Keratinocyte (primary cell): ENCODE measurements around the gene INCA1. TPM values are rescaled to one million over a fixed set of nuclear protein-coding genes. Genes with fewer than 3 reads are reported as not detected.

Source experiments
- DNase-seq: peaks from one replicate; pipeline ENCODE4 v3.0.0-alpha.2; 2011; ENCODE audit warnings: low read depth, missing footprints, low spot score
- FAIRE-seq: peaks from 2 replicates; lab custom pipeline; 2011; peaks lifted over from hg19 to GRCh38; lab: Jason Lieb, UNC
- H2AFZ ChIP-seq: 2 replicates; pipeline ENCODE4 v1.6.0; 2012; ENCODE audit warnings: low read length, control low read depth, inconsistent platforms; ENCODE audit not compliant: control insufficient read depth
- H3K27ac ChIP-seq: 2 replicates; pipeline ENCODE4 v1.5.1; 2011; ENCODE audit warnings: low read length; ENCODE audit not compliant: control insufficient read depth, insufficient read depth
- H3K27me3 ChIP-seq: 3 replicates; pipeline ENCODE4 v1.6.0; 2011; ENCODE audit warnings: low read length; ENCODE audit not compliant: control insufficient read depth, insufficient read depth; ENCODE audit errors: extremely low read depth
- H3K36me3 ChIP-seq, 2 experiments: 2 replicates in 1 of 2; 3 replicates in 1 of 2; pipeline ENCODE4 v1.5.1; 2011; ENCODE audit warnings: low read length in 2 of 2, mild to moderate bottlenecking in 1 of 2; ENCODE audit not compliant: control insufficient read depth in 2 of 2, insufficient read depth in 2 of 2; ENCODE audit errors: extremely low read depth in 1 of 2
- H3K4me1 ChIP-seq: 3 replicates; pipeline ENCODE4 v1.5.1; 2011; ENCODE audit warnings: low read length; ENCODE audit not compliant: control insufficient read depth, insufficient read depth; ENCODE audit errors: extremely low read depth
- H3K4me2 ChIP-seq: 3 replicates; pipeline ENCODE4 v1.6.0; 2011; ENCODE audit warnings: low read depth, low read length; ENCODE audit not compliant: control insufficient read depth, insufficient read depth; ENCODE audit errors: extremely low read depth
- H3K4me3 ChIP-seq, 3 experiments: fragments of 200-600 bp in 1 of 3; sonication (generic) in 1 of 3; 2 replicates in 2 of 3; 3 replicates in 1 of 3; pipeline ENCODE4 v1.5.1; 2011 to 2016; ENCODE audit warnings: low read length in 3 of 3, mild to moderate bottlenecking in 3 of 3, control low read depth in 2 of 3, inconsistent platforms in 1 of 3, low read depth in 1 of 3, mixed read lengths in 1 of 3, mixed run types in 1 of 3, moderate library complexity in 1 of 3; ENCODE audit not compliant: control insufficient read depth in 2 of 3, insufficient read depth in 2 of 3; ENCODE audit errors: extremely low read depth in 1 of 3
- H3K79me2 ChIP-seq: 2 replicates; pipeline ENCODE4 v1.6.0; 2012; ENCODE audit warnings: low read length; ENCODE audit not compliant: control insufficient read depth, insufficient read depth
- H3K9ac ChIP-seq: 3 replicates; pipeline ENCODE4 v1.6.0; 2011; ENCODE audit warnings: low read length; ENCODE audit not compliant: control insufficient read depth, insufficient read depth; ENCODE audit errors: extremely low read depth
- H3K9me1 ChIP-seq: 3 replicates; pipeline ENCODE4 v1.6.0; 2011; ENCODE audit warnings: low read length; ENCODE audit not compliant: control insufficient read depth, insufficient read depth; ENCODE audit errors: extremely low read depth
- H3K9me3 ChIP-seq: 2 replicates; pipeline ENCODE4 v1.5.1; 2012; ENCODE audit warnings: low read depth, low read length; ENCODE audit not compliant: control insufficient read depth
- H4K20me1 ChIP-seq: 3 replicates; pipeline ENCODE4 v1.6.0; 2011; ENCODE audit warnings: low read length; ENCODE audit not compliant: control insufficient read depth, insufficient read depth; ENCODE audit errors: extremely low read depth
- EZH2 ChIP-seq: IDR thresholded peaks from one replicate; pipeline ENCODE4 v1.6.1; 2012; ENCODE audit warnings: inconsistent platforms, mild to moderate bottlenecking, low read length, moderate library complexity
- dilution Hi-C: fragments of 300-500 bp; cut with MboI; formaldehyde crosslinking; loops from one replicate; pipeline ENCODE4 v1.7.0; 2020; ENCODE audit warnings: low sequenced_read_pairs; ENCODE audit not compliant: extremely low pct_ligation_motif_present
- polyA plus RNA-seq, 5 experiments: library from polyadenylated mRNA; depleted of rRNA in 3 of 5; stranded (reverse) in 3 of 5; stranded (forward) in 1 of 5; unstranded in 1 of 5; fragments of >200 nt; gene quantifications; 1 replicate in 1 of 5; 2 replicates in 3 of 5; 3 replicates in 1 of 5; pipeline versions ENCODE4 v1.2.1 to v1.2.3, GENCODE V29; 2011 to 2012; ENCODE audit warnings: missing spikeins in 2 of 5, low read depth in 1 of 5, low replicate concordance in 1 of 5
- TF ChIP-seq, protein P1 (sequence below), 3 experiments: IDR thresholded peaks in 1 of 3; conservative IDR thresholded peaks in 1 of 3; optimal IDR thresholded peaks in 1 of 3; 2 replicates in 2 of 3; 3 replicates in 1 of 3; pipeline versions ENCODE3 to v1.5.1; 2011; ENCODE audit warnings: low read length in 3 of 3, mild to moderate bottlenecking in 3 of 3, moderate library complexity in 2 of 3, control low read depth in 1 of 3, inconsistent platforms in 1 of 3; ENCODE audit not compliant: insufficient read depth in 2 of 3; ENCODE audit errors: extremely low read depth in 1 of 3

INCA1 gene
- polyA plus RNA-seq, 1 donor (not counting 4 experiments of a cell fraction or from before 2014, with no cell fraction given) = 0.21 TPM

DNA sequence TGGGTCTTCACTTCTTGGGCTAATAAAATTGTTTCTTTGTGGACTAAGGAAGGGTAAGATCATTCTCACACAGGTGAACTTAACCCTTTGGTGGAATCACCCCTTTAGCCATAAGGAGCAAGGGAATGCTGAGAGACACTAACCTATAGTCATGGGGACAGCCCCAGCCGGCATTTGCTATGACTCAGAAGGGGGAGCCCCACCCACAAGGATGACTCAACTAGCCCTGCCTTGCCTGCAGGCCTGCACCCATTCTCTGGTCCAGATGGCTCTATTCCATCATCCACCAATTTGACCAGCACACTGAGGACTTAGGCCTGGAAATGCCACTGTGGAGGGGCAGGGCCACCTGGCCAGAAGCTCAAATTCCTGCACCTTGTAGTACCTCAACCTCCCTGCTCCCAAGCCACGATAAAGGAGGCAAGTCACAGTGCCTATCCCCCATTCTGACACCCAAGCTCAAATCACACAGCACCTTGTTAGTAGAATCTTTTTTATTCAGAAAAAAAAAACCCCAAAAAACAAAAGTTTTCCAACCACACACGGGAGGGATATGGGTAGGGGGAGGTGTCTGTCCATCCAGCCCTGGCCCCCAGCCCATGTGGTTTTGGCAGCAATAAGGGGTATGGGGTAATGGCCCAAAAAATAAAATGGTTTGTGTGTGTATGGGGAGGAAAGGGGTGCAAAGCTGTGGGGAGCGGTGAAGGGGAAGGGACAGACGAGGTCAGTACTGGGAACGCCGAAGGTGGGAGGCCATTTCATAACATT, 52.0 kb downstream of the INCA1 start:
- peaks cover 42% of the 10 kb centered on the region for H3K4me1 ChIP-seq
- no peaks in the 10 kb centered on the region for H3K9me3 ChIP-seq
- peak; percentile 90 for FAIRE-seq
- peaks cover 27 to 34% of the 10 kb centered on the region in 2 experiments for H3K36me3 ChIP-seq
- no peaks in the 10 kb centered on the region for H3K27me3 ChIP-seq
- peaks cover 15% of the 10 kb centered on the region for H4K20me1 ChIP-seq
- DNase-seq = peak; percentile 88
- H3K9me1 ChIP-seq = no peaks in the 10 kb centered on the region
- dilution Hi-C loops = loop anchor here (10.0 kb wide), 1 partner anchor 59 kb away; no protein-coding TSS in a partner anchor
- TF ChIP-seq, protein P1, sequence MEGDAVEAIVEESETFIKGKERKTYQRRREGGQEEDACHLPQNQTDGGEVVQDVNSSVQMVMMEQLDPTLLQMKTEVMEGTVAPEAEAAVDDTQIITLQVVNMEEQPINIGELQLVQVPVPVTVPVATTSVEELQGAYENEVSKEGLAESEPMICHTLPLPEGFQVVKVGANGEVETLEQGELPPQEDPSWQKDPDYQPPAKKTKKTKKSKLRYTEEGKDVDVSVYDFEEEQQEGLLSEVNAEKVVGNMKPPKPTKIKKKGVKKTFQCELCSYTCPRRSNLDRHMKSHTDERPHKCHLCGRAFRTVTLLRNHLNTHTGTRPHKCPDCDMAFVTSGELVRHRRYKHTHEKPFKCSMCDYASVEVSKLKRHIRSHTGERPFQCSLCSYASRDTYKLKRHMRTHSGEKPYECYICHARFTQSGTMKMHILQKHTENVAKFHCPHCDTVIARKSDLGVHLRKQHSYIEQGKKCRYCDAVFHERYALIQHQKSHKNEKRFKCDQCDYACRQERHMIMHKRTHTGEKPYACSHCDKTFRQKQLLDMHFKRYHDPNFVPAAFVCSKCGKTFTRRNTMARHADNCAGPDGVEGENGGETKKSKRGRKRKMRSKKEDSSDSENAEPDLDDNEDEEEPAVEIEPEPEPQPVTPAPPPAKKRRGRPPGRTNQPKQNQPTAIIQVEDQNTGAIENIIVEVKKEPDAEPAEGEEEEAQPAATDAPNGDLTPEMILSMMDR (optimal IDR thresholded peaks at IDR 0.05 in 1 of 3, IDR thresholded peaks at IDR 0.05 in 1 of 3, conservative IDR thresholded peaks at IDR 0.05 in 1 of 3; ENCODE audit: extremely low read depth in 1 of 3, insufficient read depth in 2 of 3, low read length in 3 of 3) = no peak
- TF ChIP-seq EZH2 = no peak
- H3K4me2 ChIP-seq = peak overlapping the region; percentile 100
- no peak overlapping the region for H2AFZ ChIP-seq
- peak overlapping the region; percentile 94 for H3K9ac ChIP-seq
- peak overlapping the region; percentile 91 for H3K27ac ChIP-seq
- peaks cover 61% of the 10 kb centered on the region for H3K79me2 ChIP-seq
- peak overlapping the region; percentile 43 to 99 (median 97) for H3K4me3 ChIP-seq

DNA sequence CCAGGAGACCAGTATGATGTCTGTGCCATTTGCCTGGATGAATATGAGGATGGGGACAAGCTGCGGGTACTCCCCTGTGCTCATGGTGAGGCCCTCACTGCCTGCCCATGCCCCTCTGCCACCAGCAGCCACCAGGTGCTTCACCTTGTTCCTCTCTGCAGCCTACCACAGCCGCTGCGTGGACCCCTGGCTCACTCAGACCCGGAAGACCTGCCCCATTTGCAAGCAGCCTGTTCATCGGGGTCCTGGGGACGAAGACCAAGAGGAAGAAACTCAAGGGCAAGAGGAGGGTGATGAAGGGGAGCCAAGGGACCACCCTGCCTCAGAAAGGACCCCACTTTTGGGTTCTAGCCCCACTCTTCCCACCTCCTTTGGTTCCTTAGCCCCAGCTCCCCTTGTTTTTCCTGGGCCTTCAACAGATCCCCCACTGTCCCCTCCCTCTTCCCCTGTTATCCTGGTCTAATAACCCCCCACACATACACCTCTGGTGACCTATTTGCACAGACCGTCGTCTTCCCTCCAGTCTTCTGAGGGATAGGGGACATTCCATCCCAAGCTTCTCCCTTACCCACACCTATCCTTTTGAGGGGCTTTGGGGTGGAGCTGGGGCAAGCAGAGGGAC, 52.7 kb downstream of the INCA1 start:
- Histone ChIP-seq H3K4me1 (peaks cover 39% of the 10 kb centered on the region), H3K9ac (peak overlapping the region; percentile 94)

More for the DNA sequence above, 52.7 kb downstream of the INCA1 start:
- Histone ChIP-seq H3K36me3 (peaks cover 27 to 34% of the 10 kb centered on the region in 2 experiments), H3K4me2 (peak overlapping the region; percentile 100), H3K27me3 (no peaks in the 10 kb centered on the region), H3K4me3 (peak overlapping the region in 2 of 3 experiments; percentile 25 to 97), H2AFZ (no peak overlapping the region), H4K20me1 (peaks cover 15% of the 10 kb centered on the region), H3K79me2 (peaks cover 61% of the 10 kb centered on the region), H3K9me3 (no peaks in the 10 kb centered on the region), H3K9me1 (no peaks in the 10 kb centered on the region), H3K27ac (peak overlapping the region; percentile 91)
- DNase-seq = no peak
- FAIRE-seq = no peak
- dilution Hi-C loops = loop anchor here (10.0 kb wide), 1 partner anchor 60 kb away; no protein-coding TSS in a partner anchor
- TF ChIP-seq, protein P1 (optimal IDR thresholded peaks at IDR 0.05 in 1 of 3, IDR thresholded peaks at IDR 0.05 in 1 of 3, conservative IDR thresholded peaks at IDR 0.05 in 1 of 3; ENCODE audit: extremely low read depth in 1 of 3, insufficient read depth in 2 of 3, low read length in 3 of 3) = no peak
- TF ChIP-seq EZH2 = no peak
